Right atrium auricular region (tissue), 2 donors: Measurements from ENCODE around the gene RSAD2. TPM values are rescaled to one million over a fixed set of nuclear protein-coding genes. Genes with fewer than 3 reads are reported as not detected.

Experiments used
- DNase-seq: peaks from one replicate; pipeline ENCODE4 v3.0.0-alpha.2; 2019; ENCODE audit warnings: low spot score
- H3K27ac ChIP-seq, 2 donors: fragments of 200-600 bp; sonication (generic); 1 replicate in 1 of 2; 2 replicates in 1 of 2; pipeline ENCODE4 v1.5.1; 2016 to 2019
- H3K27me3 ChIP-seq, 2 donors: fragments of 200-600 bp; sonication (generic); one replicate each; pipeline versions ENCODE4 v1.5.1 to v1.6.0; 2017 to 2019
- H3K36me3 ChIP-seq: fragments of 200-600 bp; sonication (generic); one replicate; pipeline ENCODE4 v1.5.1; 2016
- H3K4me1 ChIP-seq, 2 donors: fragments of 200-600 bp; sonication (generic); one replicate each; pipeline versions ENCODE4 v1.5.1 to v1.6.0; 2017 to 2019
- H3K4me3 ChIP-seq, 2 donors: fragments of 200-600 bp; sonication (generic); 1 replicate in 1 of 2; 2 replicates in 1 of 2; pipeline ENCODE4 v1.5.1; 2017 to 2019; ENCODE audit warnings: mild to moderate bottlenecking in 1 of 2, moderate library complexity in 1 of 2
- H3K9me3 ChIP-seq, 2 donors: fragments of 200-600 bp; sonication (generic); one replicate each; pipeline ENCODE4 v1.5.1; 2019
- total RNA-seq, 2 donors: library from RNA; depleted of rRNA; stranded (reverse); fragments of >200 nt; gene quantifications; one replicate each; pipeline ENCODE4 v1.1.0, GENCODE V29; 2016
- TF ChIP-seq, protein P1 (sequence below), 2 donors: fragments of 200-600 bp; sonication (generic); IDR thresholded peaks; one replicate each; pipeline ENCODE4 v1.5.1; 2019; ENCODE audit warnings: antibody characterized with exemption in 2 of 2

The RSAD2 gene
- total RNA-seq, 2 donors from 2014 or later, result 1.5 to 3.6 TPM

DNA sequence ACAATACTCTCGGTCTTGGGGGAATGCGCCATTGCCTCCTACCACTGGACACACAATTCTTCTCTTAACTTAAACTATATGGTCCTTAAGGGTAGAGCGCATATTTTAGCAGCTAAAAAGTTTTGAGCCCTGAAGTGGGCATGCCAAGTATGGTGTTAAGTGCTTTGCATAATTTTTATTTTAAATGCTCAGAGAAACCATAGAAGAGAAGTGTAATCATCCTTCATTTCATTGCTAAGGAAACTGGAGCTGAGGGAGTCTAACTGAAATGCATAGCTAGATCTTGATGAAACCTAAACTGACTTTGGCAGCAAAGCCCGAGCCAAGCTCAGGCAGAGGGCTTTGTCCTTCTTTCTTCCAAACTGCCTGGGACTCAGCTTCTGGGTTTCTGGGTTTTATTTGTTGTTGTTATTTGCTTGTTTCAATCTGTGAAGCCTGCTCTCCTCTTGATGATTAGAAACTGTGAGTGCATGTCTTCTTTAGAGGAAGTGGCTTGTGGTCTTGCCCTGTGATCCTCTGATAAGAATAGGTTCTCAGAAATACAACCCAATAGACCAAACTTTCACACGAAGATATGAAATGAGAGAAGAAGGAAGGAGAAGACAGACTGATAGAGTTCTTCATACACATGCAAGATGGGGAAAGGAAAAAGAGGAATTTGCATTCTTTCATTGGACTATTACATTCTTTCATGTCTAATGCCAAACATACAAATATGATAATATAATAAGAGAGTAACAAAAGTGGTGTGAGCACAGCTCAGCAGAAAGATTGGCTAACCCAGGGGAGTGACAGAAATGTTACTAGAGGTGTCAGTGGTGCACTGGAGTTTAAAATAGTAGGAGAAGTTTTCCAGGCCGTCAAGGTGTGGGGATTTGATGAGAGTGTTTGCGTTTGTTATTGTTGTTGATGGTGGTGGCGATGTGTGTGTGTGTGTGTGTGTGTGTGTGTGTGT, 32.1 kb downstream of the RSAD2 start:
- Histone ChIP-seq H3K36me3 (no peaks in the 10 kb centered on the region), H3K27me3 (no peaks in the 10 kb centered on the region), H3K4me1 (no peaks in the 10 kb centered on the region), H3K27ac (no peak overlapping the region), H3K9me3 (no peaks in the 10 kb centered on the region), H3K4me3 (no peak overlapping the region)
- no peak for DNase-seq
- TF ChIP-seq, protein P1, sequence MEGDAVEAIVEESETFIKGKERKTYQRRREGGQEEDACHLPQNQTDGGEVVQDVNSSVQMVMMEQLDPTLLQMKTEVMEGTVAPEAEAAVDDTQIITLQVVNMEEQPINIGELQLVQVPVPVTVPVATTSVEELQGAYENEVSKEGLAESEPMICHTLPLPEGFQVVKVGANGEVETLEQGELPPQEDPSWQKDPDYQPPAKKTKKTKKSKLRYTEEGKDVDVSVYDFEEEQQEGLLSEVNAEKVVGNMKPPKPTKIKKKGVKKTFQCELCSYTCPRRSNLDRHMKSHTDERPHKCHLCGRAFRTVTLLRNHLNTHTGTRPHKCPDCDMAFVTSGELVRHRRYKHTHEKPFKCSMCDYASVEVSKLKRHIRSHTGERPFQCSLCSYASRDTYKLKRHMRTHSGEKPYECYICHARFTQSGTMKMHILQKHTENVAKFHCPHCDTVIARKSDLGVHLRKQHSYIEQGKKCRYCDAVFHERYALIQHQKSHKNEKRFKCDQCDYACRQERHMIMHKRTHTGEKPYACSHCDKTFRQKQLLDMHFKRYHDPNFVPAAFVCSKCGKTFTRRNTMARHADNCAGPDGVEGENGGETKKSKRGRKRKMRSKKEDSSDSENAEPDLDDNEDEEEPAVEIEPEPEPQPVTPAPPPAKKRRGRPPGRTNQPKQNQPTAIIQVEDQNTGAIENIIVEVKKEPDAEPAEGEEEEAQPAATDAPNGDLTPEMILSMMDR (IDR thresholded peaks at IDR 0.05), result no peak

DNA sequence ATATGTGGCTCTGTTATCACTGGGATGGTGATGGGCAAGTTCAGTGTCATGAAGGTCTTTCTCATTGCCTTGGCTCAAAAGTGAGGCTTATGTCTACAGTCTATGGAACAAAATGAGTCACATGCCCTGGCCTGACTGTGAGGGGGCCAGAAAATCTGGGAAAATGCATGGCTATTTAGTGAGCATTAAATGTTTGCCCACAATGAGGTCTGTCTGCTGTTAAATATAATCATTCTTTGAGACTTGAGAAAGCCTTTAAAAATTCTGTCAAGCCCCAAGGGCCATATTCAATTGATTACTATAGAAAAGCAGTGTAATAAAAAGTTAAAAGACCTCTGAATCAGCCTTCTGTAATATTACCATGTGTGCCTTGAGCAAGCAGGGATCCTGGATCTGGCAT, 34.1 kb downstream of the RSAD2 start:
- Histone ChIP-seq H3K27me3 (no peaks in the 10 kb centered on the region), H3K4me1 (no peaks in the 10 kb centered on the region), H3K27ac (no peak overlapping the region), H3K9me3 (no peaks in the 10 kb centered on the region), H3K36me3 (no peaks in the 10 kb centered on the region), H3K4me3 (no peak overlapping the region)
- no peak for DNase-seq
- TF ChIP-seq, protein P1 (IDR thresholded peaks at IDR 0.05), result no peak

DNA sequence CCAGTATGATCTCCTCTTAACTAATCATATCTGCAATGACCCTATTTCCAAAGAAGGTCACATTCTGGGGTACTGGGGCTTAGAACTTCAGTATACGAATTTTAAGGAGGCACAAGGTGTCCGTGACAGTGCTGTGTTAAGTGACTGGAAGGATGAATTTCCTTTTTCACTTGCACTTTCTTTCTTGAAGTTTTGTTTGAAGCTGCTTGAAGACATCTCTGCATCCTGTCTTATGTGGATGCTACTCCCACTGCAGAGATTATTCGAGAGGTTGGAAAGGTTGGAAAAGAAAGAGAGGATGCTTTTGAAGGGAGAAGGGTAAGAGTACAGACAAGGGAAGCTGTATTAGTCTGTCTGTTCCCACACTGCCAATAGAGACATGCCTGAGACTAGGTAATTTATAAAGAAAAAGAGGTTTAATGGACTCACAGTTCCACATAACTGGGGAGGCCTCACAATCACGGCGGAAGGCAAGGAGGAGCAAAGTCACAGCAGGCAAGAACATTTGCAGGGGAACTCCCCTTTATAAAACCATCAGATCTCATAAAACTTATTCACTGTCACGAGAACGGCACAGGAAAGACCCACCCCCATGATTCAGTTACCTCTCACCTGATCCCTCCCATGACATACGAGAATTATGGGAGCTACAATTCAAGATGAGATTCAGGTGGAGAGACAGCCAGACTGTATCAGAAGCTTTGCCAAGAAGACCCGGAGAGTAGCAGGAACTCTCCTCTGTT, 36.0 kb downstream of the RSAD2 start:
- H3K27ac ChIP-seq, result no peak overlapping the region
- H3K27me3 ChIP-seq, result no peaks in the 10 kb centered on the region
- no peaks in the 10 kb centered on the region for H3K9me3 ChIP-seq
- no peak for DNase-seq
- peaks cover 0 to 5% of the 10 kb centered on the region in 2 donors for H3K4me1 ChIP-seq
- no peak overlapping the region for H3K4me3 ChIP-seq
- TF ChIP-seq, protein P1 (IDR thresholded peaks at IDR 0.05), result no peak
- no peaks in the 10 kb centered on the region for H3K36me3 ChIP-seq

DNA sequence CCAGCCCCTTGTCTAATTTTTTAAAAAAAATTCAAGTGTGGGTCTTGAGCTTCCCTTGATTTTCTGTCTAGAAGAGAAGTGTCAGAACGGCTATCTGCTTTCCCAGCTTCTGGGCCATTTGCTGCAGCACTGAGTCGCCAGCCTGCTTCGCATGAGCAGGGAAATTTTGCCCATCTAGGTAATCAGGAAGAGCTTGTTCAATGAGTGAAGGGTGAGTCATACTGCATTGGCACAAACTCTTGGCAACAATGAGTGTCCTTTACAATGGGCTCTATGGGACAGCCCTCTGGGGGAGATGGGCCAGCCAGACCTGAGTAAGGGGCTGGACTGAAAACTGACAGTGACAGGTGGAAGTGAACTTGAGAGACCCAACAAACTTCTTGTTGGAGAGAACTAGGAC, 37.3 kb downstream of the RSAD2 start:
- Histone ChIP-seq H3K4me1 (peaks cover 0 to 6% of the 10 kb centered on the region in 2 donors), H3K4me3 (no peak overlapping the region), H3K9me3 (no peaks in the 10 kb centered on the region), H3K36me3 (no peaks in the 10 kb centered on the region), H3K27ac (no peak overlapping the region), H3K27me3 (no peaks in the 10 kb centered on the region)
- TF ChIP-seq, protein P1 (IDR thresholded peaks at IDR 0.05), result no peak
- no peak for DNase-seq

DNA sequence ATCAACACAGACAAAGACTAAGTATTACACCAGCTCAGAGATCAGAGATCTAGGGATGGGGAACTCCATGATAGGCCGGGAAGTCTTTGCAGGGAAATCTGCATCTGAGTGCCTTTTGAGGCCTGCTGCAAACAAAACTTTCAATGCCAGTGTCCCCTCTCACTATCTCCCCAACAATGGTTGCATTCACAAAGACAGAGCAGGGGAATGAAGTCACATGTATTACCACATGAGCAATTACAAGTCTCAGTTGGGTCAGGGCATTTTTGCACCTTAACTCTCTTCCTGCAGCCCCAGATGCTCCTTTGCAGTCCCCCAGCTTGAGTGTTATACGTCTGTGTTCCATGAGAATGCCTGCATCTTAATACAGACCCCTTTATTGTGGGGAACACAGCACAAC, 37.8 kb downstream of the RSAD2 start:
- TF ChIP-seq, protein P1 (IDR thresholded peaks at IDR 0.05), result no peak
- H3K4me3 ChIP-seq, result no peak overlapping the region

More for the DNA sequence above, 37.8 kb downstream of the RSAD2 start:
- H3K36me3 ChIP-seq, result no peaks in the 10 kb centered on the region
- H3K4me1 ChIP-seq, result peaks cover 0 to 11% of the 10 kb centered on the region in 2 donors
- H3K27ac ChIP-seq, result no peak overlapping the region
- no peaks in the 10 kb centered on the region for H3K9me3 ChIP-seq
- H3K27me3 ChIP-seq, result no peaks in the 10 kb centered on the region
- no peak for DNase-seq
